ENCODE data around the gene MTCL3.

DNA sequence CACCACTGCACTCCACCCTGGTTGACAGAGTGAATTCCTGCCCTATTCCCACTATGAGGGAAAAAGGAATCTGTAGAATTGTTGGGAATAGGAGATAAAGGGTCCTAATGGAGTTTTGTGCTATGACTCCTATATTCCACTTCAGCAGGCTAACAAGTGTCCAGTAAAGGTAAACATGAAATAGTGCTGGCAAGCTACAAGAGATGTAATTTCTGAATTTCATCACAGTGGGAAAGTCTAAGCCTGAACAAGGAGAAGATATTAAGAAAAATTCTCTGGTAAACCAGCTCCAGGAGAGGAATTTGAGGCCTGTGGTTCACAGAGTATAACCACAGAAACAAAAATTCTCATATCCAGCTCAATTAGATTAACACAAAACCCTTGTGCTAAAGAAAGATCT lies 47.5 kb upstream of the MTCL3 start:
- TF ChIP-seq, protein P1, sequence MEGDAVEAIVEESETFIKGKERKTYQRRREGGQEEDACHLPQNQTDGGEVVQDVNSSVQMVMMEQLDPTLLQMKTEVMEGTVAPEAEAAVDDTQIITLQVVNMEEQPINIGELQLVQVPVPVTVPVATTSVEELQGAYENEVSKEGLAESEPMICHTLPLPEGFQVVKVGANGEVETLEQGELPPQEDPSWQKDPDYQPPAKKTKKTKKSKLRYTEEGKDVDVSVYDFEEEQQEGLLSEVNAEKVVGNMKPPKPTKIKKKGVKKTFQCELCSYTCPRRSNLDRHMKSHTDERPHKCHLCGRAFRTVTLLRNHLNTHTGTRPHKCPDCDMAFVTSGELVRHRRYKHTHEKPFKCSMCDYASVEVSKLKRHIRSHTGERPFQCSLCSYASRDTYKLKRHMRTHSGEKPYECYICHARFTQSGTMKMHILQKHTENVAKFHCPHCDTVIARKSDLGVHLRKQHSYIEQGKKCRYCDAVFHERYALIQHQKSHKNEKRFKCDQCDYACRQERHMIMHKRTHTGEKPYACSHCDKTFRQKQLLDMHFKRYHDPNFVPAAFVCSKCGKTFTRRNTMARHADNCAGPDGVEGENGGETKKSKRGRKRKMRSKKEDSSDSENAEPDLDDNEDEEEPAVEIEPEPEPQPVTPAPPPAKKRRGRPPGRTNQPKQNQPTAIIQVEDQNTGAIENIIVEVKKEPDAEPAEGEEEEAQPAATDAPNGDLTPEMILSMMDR (IDR thresholded peaks at IDR 0.05): no peak
- TF ChIP-seq POLR2AphosphoS5 (IDR thresholded peaks at IDR 0.05) (no peak), POLR2A (IDR thresholded peaks at IDR 0.05; ENCODE audit: low read depth) (no peak), EP300 (IDR thresholded peaks at IDR 0.05) (no peak)

All from esophagus muscularis mucosa (tissue), 4 donors.